Lower leg skin (tissue), 3 donors: ENCODE data around the gene SLC22A7.

Experiments
- POLR2A ChIP-seq, 2 donors: fragments of 450-650 bp; IDR thresholded peaks; one replicate each; pipeline ENCODE4 v1.6.1; 2016 to 2017; ENCODE audit warnings: antibody characterized with exemption in 2 of 2, mild to moderate bottlenecking in 1 of 2, moderate library complexity in 1 of 2
- TF ChIP-seq, protein P1 (sequence below), 3 donors: fragments of 450-650 bp; IDR thresholded peaks; one replicate each; pipeline ENCODE4 v1.5.1; 2016; ENCODE audit warnings: antibody characterized with exemption in 3 of 3, mild to moderate bottlenecking in 3 of 3, moderate library complexity in 2 of 3

DNA sequence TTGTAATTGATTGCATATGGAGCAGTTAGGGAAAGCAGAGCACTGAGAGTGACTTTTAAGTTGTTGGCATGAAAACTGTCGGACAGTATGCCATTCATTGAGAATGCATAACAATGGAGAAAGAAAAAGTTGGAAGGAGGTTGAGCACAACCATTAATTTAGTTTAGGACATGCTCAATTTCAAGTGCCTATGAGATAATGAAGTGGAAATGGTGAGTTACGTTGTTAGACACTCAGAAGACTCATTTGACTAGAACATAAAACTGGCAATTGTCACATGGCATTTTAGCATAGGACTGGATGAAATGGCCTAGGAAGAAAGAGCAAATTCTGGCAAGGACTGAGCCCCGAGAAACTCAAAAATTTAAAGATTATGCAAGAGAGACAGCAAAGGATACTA is 49.4 kb downstream of the SLC22A7 start:
- TF ChIP-seq, protein P1, sequence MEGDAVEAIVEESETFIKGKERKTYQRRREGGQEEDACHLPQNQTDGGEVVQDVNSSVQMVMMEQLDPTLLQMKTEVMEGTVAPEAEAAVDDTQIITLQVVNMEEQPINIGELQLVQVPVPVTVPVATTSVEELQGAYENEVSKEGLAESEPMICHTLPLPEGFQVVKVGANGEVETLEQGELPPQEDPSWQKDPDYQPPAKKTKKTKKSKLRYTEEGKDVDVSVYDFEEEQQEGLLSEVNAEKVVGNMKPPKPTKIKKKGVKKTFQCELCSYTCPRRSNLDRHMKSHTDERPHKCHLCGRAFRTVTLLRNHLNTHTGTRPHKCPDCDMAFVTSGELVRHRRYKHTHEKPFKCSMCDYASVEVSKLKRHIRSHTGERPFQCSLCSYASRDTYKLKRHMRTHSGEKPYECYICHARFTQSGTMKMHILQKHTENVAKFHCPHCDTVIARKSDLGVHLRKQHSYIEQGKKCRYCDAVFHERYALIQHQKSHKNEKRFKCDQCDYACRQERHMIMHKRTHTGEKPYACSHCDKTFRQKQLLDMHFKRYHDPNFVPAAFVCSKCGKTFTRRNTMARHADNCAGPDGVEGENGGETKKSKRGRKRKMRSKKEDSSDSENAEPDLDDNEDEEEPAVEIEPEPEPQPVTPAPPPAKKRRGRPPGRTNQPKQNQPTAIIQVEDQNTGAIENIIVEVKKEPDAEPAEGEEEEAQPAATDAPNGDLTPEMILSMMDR (IDR thresholded peaks at IDR 0.05): no peak
- TF ChIP-seq POLR2A (IDR thresholded peaks at IDR 0.05): no peak
